ENCODE data around the gene MAST4. TPM values are rescaled to one million over a fixed set of nuclear protein-coding genes. Genes with fewer than 3 reads are reported as not detected.

The MAST4 gene
- total and polyA plus RNA-seq, 2 donors (not counting 1 experiment from before 2014, with no cell fraction given), result 7.0 to 15.2 TPM

DNA sequence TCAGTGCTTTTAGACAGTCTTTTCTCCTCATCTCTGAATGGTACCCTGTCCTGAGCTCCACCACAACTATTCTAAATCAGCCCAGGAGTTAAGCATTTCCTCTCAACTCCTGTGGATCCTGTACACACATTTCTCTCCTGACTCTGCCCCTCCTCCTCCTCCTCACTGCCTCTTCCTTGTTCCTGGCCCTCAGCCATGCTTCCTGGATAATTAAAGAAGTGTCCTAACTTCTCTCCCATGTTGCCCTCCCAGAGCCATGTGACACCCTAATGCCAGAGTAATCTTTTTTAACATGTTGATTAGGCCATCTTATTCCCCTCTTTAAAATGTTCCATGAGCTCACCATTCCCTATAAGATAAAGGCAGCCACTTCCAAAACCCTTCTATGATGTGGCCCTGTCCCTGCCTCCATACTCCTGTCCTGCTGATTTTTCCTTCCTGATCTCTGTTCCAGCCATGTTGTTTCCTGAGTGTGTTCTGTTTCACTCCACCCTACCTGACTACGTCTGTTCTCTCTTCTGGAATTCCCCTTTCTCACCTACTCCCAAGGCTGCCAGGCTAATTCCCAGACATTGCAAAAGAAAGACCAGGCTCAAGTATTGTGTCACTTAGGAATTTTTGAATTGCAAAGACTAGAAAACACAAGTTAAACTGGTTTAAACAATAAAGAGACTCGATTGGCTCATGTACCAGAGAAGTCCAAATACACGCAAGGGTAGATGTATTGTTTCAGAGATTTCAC, 295.2 kb downstream of the MAST4 start:
- H3K27me3 ChIP-seq (ENCODE audit: control insufficient read depth, insufficient read depth, low read length), result no peaks in the 10 kb centered on the region
- H2AFZ ChIP-seq (ENCODE audit: low read length), result no peak overlapping the region
- H3K4me3 ChIP-seq (replicated peaks in 1 of 4; ENCODE audit: control extremely low read depth in 1 of 4, insufficient read depth in 1 of 4, low read depth in 3 of 4, low read length in 4 of 4), result no peak overlapping the region
- no peaks in the 10 kb centered on the region for H3K36me3 ChIP-seq (ENCODE audit: control insufficient read depth, insufficient read depth, low read length)
- no peak overlapping the region for H3K9ac ChIP-seq (ENCODE audit: insufficient read depth, low read length)
- no peak overlapping the region for H3K4me2 ChIP-seq (ENCODE audit: extremely low read depth, insufficient read depth, low read length)
- H3K4me1 ChIP-seq (ENCODE audit: control insufficient read depth, extremely low read depth, insufficient read depth, low read length), result no peaks in the 10 kb centered on the region
- TF ChIP-seq EZH2 (IDR thresholded peaks at IDR 0.05; ENCODE audit: low read length, missing control alignments), result no peak
- TF ChIP-seq, protein P1, sequence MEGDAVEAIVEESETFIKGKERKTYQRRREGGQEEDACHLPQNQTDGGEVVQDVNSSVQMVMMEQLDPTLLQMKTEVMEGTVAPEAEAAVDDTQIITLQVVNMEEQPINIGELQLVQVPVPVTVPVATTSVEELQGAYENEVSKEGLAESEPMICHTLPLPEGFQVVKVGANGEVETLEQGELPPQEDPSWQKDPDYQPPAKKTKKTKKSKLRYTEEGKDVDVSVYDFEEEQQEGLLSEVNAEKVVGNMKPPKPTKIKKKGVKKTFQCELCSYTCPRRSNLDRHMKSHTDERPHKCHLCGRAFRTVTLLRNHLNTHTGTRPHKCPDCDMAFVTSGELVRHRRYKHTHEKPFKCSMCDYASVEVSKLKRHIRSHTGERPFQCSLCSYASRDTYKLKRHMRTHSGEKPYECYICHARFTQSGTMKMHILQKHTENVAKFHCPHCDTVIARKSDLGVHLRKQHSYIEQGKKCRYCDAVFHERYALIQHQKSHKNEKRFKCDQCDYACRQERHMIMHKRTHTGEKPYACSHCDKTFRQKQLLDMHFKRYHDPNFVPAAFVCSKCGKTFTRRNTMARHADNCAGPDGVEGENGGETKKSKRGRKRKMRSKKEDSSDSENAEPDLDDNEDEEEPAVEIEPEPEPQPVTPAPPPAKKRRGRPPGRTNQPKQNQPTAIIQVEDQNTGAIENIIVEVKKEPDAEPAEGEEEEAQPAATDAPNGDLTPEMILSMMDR (conservative IDR thresholded peaks at IDR 0.05 in 1 of 2, IDR thresholded peaks at IDR 0.05 in 1 of 2; ENCODE audit: low read depth in 1 of 2, low read length in 2 of 2), result no peak
- H4K20me1 ChIP-seq (ENCODE audit: control insufficient read depth, extremely low read depth, insufficient read depth, low read length), result no peaks in the 10 kb centered on the region
- DNase-seq (ENCODE audit: low read depth in 2 of 2), result peak; percentile 18 to 22
- no peak overlapping the region for H3K27ac ChIP-seq (ENCODE audit: insufficient read depth, low read length)
- no peaks in the 10 kb centered on the region for H3K9me3 ChIP-seq (ENCODE audit: control insufficient read depth, insufficient read depth, low read depth, low read length)
- H3K79me2 ChIP-seq (ENCODE audit: control insufficient read depth, insufficient read depth, low read length), result no peaks in the 10 kb centered on the region

DNA sequence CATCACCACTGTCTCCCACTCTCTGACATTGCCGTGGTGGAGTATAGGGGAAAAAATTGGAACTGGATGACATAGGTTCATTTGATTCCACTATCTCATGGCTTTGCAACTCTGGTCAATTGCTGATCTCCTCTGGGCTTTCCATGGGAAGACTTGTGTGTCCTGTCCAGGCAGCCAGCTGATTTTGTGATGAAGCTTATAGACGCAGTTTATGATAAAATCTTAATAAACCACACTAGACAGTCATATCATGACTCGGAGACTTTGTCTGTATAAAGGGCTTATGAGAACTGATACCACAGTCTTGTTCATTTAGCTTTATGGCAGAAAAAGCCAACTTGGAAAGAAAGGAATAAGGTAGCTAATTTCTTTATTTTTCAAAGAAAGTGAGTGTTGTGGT, 296.5 kb downstream of the MAST4 start:
- TF ChIP-seq, protein P1 (conservative IDR thresholded peaks at IDR 0.05 in 1 of 2, IDR thresholded peaks at IDR 0.05 in 1 of 2; ENCODE audit: low read depth in 1 of 2, low read length in 2 of 2), result no peak
- TF ChIP-seq EZH2 (IDR thresholded peaks at IDR 0.05; ENCODE audit: low read length, missing control alignments), result no peak
- DNase-seq (ENCODE audit: low read depth in 2 of 2), result peak; percentile 12 to 37
- H3K27ac ChIP-seq (ENCODE audit: insufficient read depth, low read length), result no peak overlapping the region
- H3K27me3 ChIP-seq (ENCODE audit: control insufficient read depth, insufficient read depth, low read length), result no peaks in the 10 kb centered on the region
- H3K4me1 ChIP-seq (ENCODE audit: control insufficient read depth, extremely low read depth, insufficient read depth, low read length), result no peaks in the 10 kb centered on the region
- no peak overlapping the region for H3K4me3 ChIP-seq (replicated peaks in 1 of 4; ENCODE audit: control extremely low read depth in 1 of 4, insufficient read depth in 1 of 4, low read depth in 3 of 4, low read length in 4 of 4)
- H3K36me3 ChIP-seq (ENCODE audit: control insufficient read depth, insufficient read depth, low read length), result no peaks in the 10 kb centered on the region
- H3K9ac ChIP-seq (ENCODE audit: insufficient read depth, low read length), result no peak overlapping the region
- H3K9me3 ChIP-seq (ENCODE audit: control insufficient read depth, insufficient read depth, low read depth, low read length), result no peaks in the 10 kb centered on the region
- no peak overlapping the region for H2AFZ ChIP-seq (ENCODE audit: low read length)
- no peak overlapping the region for H3K4me2 ChIP-seq (ENCODE audit: extremely low read depth, insufficient read depth, low read length)
- H4K20me1 ChIP-seq (ENCODE audit: control insufficient read depth, extremely low read depth, insufficient read depth, low read length), result no peaks in the 10 kb centered on the region
- no peaks in the 10 kb centered on the region for H3K79me2 ChIP-seq (ENCODE audit: control insufficient read depth, insufficient read depth, low read length)

GRCh38 chr5:66894480-66895240, 298.5 kb downstream of the MAST4 start:
- Histone ChIP-seq H3K4me1 (ENCODE audit: control insufficient read depth, extremely low read depth, insufficient read depth, low read length) (no peaks in the 10 kb centered on the region), H3K27ac (ENCODE audit: insufficient read depth, low read length) (no peak overlapping the region), H3K27me3 (ENCODE audit: control insufficient read depth, insufficient read depth, low read length) (no peaks in the 10 kb centered on the region), H4K20me1 (ENCODE audit: control insufficient read depth, extremely low read depth, insufficient read depth, low read length) (no peaks in the 10 kb centered on the region), H3K9me3 (ENCODE audit: control insufficient read depth, insufficient read depth, low read depth, low read length) (no peaks in the 10 kb centered on the region), H3K4me2 (ENCODE audit: extremely low read depth, insufficient read depth, low read length) (no peak overlapping the region), H2AFZ (ENCODE audit: low read length) (no peak overlapping the region), H3K4me3 (replicated peaks in 1 of 4; ENCODE audit: control extremely low read depth in 1 of 4, insufficient read depth in 1 of 4, low read depth in 3 of 4, low read length in 4 of 4) (no peak overlapping the region), H3K36me3 (ENCODE audit: control insufficient read depth, insufficient read depth, low read length) (no peaks in the 10 kb centered on the region), H3K79me2 (ENCODE audit: control insufficient read depth, insufficient read depth, low read length) (no peaks in the 10 kb centered on the region), H3K9ac (ENCODE audit: insufficient read depth, low read length) (no peak overlapping the region)
- DNase-seq (ENCODE audit: low read depth in 2 of 2), result peak; percentile 17 to 36
- TF ChIP-seq, protein P1 (conservative IDR thresholded peaks at IDR 0.05 in 1 of 2, IDR thresholded peaks at IDR 0.05 in 1 of 2; ENCODE audit: low read depth in 1 of 2, low read length in 2 of 2), result no peak
- no peak for TF ChIP-seq EZH2 (IDR thresholded peaks at IDR 0.05; ENCODE audit: low read length, missing control alignments)

All from fibroblast of lung (primary cell).